ENCODE measurements around the gene UBE2J2. TPM values are rescaled to one million over a fixed set of nuclear protein-coding genes. Genes with fewer than 3 reads are reported as not detected.

Gene UBE2J2
- total and polyA plus RNA-seq, 2 experiments from 2014 or later = 49.7 to 63.5 TPM

DNA sequence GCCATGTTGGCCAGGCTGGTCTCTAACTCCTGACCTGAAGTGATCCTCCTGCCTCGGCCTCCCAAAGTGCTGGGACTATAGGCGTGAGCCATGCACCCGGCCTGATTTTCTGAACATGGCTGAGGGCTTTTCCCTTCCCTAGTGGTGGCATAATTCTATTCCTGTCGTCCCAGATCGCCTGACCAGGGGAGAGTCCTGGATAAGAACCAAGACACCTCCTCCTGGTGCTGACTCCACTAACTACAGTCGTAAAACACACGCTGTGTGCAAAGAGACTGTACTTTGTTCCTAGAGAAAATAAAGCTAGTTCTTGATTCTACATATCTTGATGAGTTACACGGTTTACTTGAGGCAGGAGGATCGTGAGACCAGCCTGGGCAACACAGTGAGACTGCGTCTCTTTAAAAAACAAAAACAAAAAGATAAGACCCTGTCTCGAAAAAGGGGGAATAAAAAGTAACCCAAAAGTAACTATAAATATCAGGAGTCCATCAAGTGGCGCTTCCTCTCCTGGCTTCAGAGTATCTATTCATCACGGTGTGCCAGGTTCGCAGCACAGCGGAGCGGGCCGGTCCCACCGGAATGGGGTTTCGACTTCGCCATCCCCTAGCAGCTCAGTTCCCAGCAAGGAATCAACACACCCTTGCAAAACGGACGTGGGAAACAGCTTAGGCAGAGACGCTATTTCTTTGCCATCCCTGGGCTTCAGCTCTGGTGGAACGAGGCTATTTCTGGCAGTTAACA, 42.8 kb downstream of the UBE2J2 start:
- Histone ChIP-seq H3K27ac (peak overlapping the region; percentile 80), H3K4me1 (ENCODE audit: insufficient read depth) (peaks cover 13% of the 10 kb centered on the region), H4K20me1 (ENCODE audit: insufficient read depth) (no peaks in the 10 kb centered on the region), H3K9me3 (ENCODE audit: low read depth) (no peaks in the 10 kb centered on the region), H3K4me3 (peak overlapping the region; percentile 96), H3K9me2 (ENCODE audit: insufficient read depth) (no peaks in the 10 kb centered on the region), H3K4me2 (ENCODE audit: unreplicated experiment) (peak overlapping the region; percentile 93), H3F3A (ENCODE audit: insufficient read depth) (peaks cover 12% of the 10 kb centered on the region), H3K36me3 (ENCODE audit: low read depth) (no peaks in the 10 kb centered on the region; the same call in 1 of the 2 replicates), H3K9ac (peak overlapping the region; percentile 92), H2AFZ (peak overlapping the region; percentile 72), H3K79me2 (ENCODE audit: insufficient read depth) (peaks cover 78% of the 10 kb centered on the region), H3K27me3 (replicated peaks; ENCODE audit: insufficient read depth) (no peaks in the 10 kb centered on the region)
- in situ Hi-C loops (cut with MboI) = no loop called here
- peak; percentile 90 for DNase-seq
- WGBS, 2 experiments (ENCODE audit: low coverage in 1 of 2, low lambda C conversion rate in 2 of 2, missing lambda C conversion rate in 2 of 2) = 8 to 9% methylated on average over 24 of the region's 24 CpGs
- TF ChIP-seq EZH2phosphoT487 (IDR thresholded peaks at IDR 0.05; ENCODE audit: insufficient read depth, low read depth) (no peak), EZH2 (IDR thresholded peaks at IDR 0.05; ENCODE audit: insufficient read depth, poor library complexity, severe bottlenecking) (no peak)

DNA sequence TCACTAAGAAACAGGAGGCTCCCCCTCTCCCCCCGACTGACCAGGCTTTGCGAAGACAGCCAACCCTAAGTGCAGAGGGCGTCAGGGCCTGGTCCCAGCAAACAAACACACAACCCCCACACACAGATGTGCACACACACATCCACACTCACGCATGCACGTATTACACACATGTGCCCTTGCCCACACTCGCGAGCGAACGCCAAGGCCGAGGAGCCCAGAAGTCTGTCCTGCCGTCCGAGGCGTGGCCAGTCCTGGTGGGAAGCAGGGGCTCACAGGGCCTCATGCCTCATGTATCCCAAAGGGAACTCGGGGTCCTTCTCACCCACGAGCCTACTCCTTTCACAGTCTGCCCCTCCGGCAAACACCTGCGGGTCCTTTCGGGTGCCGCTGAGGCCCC, 43.9 kb downstream of the UBE2J2 start:
- DNase-seq = no peak
- Histone ChIP-seq H3K9ac (no peak overlapping the region), H4K20me1 (ENCODE audit: insufficient read depth) (no peaks in the 10 kb centered on the region), H2AFZ (no peak overlapping the region), H3K27me3 (replicated peaks; ENCODE audit: insufficient read depth) (no peaks in the 10 kb centered on the region), H3K4me2 (ENCODE audit: unreplicated experiment) (peak overlapping the region; percentile 93), H3K9me2 (ENCODE audit: insufficient read depth) (no peaks in the 10 kb centered on the region), H3K27ac (no peak overlapping the region), H3K9me3 (ENCODE audit: low read depth) (no peaks in the 10 kb centered on the region), H3K4me1 (ENCODE audit: insufficient read depth) (peaks cover 13% of the 10 kb centered on the region), H3K36me3 (ENCODE audit: low read depth) (no peaks in the 10 kb centered on the region; the same call in 1 of the 2 replicates), H3K79me2 (ENCODE audit: insufficient read depth) (peaks cover 89% of the 10 kb centered on the region), H3F3A (ENCODE audit: insufficient read depth) (peaks cover 12% of the 10 kb centered on the region), H3K4me3 (peak overlapping the region; percentile 96)
- WGBS, 2 experiments (ENCODE audit: low coverage in 1 of 2, low lambda C conversion rate in 2 of 2, missing lambda C conversion rate in 2 of 2) = 84 to 85% methylated on average over 19 of the region's 19 CpGs
- in situ Hi-C loops (cut with MboI) = no loop called here
- no peak for TF ChIP-seq EZH2phosphoT487 (IDR thresholded peaks at IDR 0.05; ENCODE audit: insufficient read depth, low read depth)
- TF ChIP-seq EZH2 (IDR thresholded peaks at IDR 0.05; ENCODE audit: insufficient read depth, poor library complexity, severe bottlenecking) = no peak

DNA sequence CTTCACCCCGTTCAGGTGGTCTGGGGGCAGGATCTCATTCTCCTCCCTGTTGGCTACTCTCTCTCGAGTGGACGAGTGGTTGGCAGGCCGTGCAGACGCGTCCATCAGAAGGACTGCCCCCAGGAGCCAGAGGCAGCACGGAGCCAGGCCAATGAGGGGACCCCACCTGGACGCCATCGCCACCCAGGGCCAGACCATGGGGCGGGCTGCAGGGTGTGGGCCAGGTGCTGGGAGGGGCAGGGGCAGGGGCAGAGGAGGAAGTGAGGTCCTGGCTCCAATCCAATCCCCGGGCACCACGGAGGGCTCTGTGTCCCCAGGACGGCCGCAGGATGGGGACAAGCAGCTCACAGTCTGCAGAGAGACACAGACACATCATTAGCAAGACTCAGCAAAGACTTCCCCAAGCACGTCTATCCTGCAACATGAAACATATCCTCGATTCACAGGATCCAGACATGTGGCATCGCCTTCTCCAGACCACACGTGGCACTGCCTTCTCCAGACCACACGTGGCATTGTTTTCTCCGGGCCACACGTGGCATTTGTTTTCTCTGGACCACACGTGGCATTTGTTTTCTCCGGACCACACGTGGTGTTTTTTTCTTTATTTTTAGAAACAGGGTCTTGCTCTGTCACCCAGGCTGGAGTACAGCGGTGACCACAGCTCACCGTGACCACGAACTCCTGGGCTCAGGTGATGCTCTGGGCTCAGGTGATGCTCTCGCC, 44.9 kb downstream of the UBE2J2 start:
- TF ChIP-seq EZH2 (IDR thresholded peaks at IDR 0.05; ENCODE audit: insufficient read depth, poor library complexity, severe bottlenecking) = no peak
- no peak for TF ChIP-seq EZH2phosphoT487 (IDR thresholded peaks at IDR 0.05; ENCODE audit: insufficient read depth, low read depth)
- H3K4me1 ChIP-seq (ENCODE audit: insufficient read depth) = peaks cover 13% of the 10 kb centered on the region
- no peak overlapping the region for H3K27ac ChIP-seq
- H4K20me1 ChIP-seq (ENCODE audit: insufficient read depth) = no peaks in the 10 kb centered on the region
- H3K27me3 ChIP-seq (replicated peaks; ENCODE audit: insufficient read depth) = no peaks in the 10 kb centered on the region
- no peaks in the 10 kb centered on the region for H3K9me3 ChIP-seq (ENCODE audit: low read depth)
- peaks cover 12% of the 10 kb centered on the region for H3F3A ChIP-seq (ENCODE audit: insufficient read depth)
- in situ Hi-C loops (cut with MboI) = no loop called here
- peaks cover 90% of the 10 kb centered on the region for H3K79me2 ChIP-seq (ENCODE audit: insufficient read depth)
- H3K4me2 ChIP-seq (ENCODE audit: unreplicated experiment) = no peak overlapping the region
- H3K4me3 ChIP-seq = no peak overlapping the region
- no peak overlapping the region for H2AFZ ChIP-seq
- peak; percentile 22 for DNase-seq
- H3K9me2 ChIP-seq (ENCODE audit: insufficient read depth) = no peaks in the 10 kb centered on the region
- no peaks in the 10 kb centered on the region; the same call in 1 of the 2 replicates for H3K36me3 ChIP-seq (ENCODE audit: low read depth)
- 93 to 94% methylated on average over 25 to 28 of the region's 28 CpGs for WGBS, 2 experiments (ENCODE audit: low coverage in 1 of 2, low lambda C conversion rate in 2 of 2, missing lambda C conversion rate in 2 of 2)
- no peak overlapping the region for H3K9ac ChIP-seq

DNA sequence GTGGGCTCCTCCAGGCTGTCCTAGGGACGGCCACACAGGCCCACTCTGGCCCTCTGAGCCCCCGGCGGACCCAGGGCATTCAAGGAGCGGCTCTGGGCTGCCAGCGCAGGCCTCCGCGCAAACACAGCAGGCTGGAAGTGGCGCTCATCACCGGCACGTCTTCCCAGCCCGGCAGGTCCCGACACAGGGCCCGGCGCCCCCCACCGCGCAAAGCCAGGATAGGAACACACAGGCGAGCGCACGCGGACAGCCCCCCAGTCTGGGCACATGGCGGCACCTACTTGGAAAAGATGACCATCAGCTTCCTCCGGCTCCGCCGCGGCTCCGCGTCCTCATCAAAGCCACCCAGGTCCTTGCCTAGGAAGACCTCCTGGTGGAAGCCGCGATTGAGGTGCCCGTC, 45.5 kb downstream of the UBE2J2 start:
- no peak overlapping the region for H3K27ac ChIP-seq
- DNase-seq = no peak
- no peak overlapping the region for H3K4me3 ChIP-seq
- no peaks in the 10 kb centered on the region for H3K9me3 ChIP-seq (ENCODE audit: low read depth)
- H2AFZ ChIP-seq = no peak overlapping the region
- peaks cover 12% of the 10 kb centered on the region for H3F3A ChIP-seq (ENCODE audit: insufficient read depth)
- peaks cover 86% of the 10 kb centered on the region for H3K79me2 ChIP-seq (ENCODE audit: insufficient read depth)
- H4K20me1 ChIP-seq (ENCODE audit: insufficient read depth) = no peaks in the 10 kb centered on the region
- peaks cover 13% of the 10 kb centered on the region for H3K4me1 ChIP-seq (ENCODE audit: insufficient read depth)
- H3K9me2 ChIP-seq (ENCODE audit: insufficient read depth) = no peaks in the 10 kb centered on the region
- in situ Hi-C loops (cut with MboI) = no loop called here
- WGBS, 2 experiments (ENCODE audit: low coverage in 1 of 2, low lambda C conversion rate in 2 of 2, missing lambda C conversion rate in 2 of 2) = 99% methylated on average over 27 to 30 of the region's 30 CpGs
- no peaks in the 10 kb centered on the region; the same call in 1 of the 2 replicates for H3K36me3 ChIP-seq (ENCODE audit: low read depth)
- no peaks in the 10 kb centered on the region for H3K27me3 ChIP-seq (replicated peaks; ENCODE audit: insufficient read depth)
- no peak overlapping the region for H3K9ac ChIP-seq
- H3K4me2 ChIP-seq (ENCODE audit: unreplicated experiment) = no peak overlapping the region
- TF ChIP-seq EZH2phosphoT487 (IDR thresholded peaks at IDR 0.05; ENCODE audit: insufficient read depth, low read depth) (no peak), EZH2 (IDR thresholded peaks at IDR 0.05; ENCODE audit: insufficient read depth, poor library complexity, severe bottlenecking) (no peak)
